H1 (cell line): ENCODE results near the gene FGF3. TPM values are rescaled to one million over a fixed set of nuclear protein-coding genes. Genes with fewer than 3 reads are reported as not detected.

Experiments used
- CBX5 ChIP-seq: fragments of 300-800, 300-1000 bp; sonication (generic); IDR thresholded peaks from 2 replicates; pipeline ENCODE4 v1.7.1; 2016; ENCODE audit warnings: antibody characterized with exemption, low read length, low read depth
- CEBPB ChIP-seq: IDR thresholded peaks from 2 replicates; pipeline ENCODE4 v1.6.1; 2012; ENCODE audit warnings: low read depth, low read length
- EGR1 ChIP-seq: IDR thresholded peaks from 2 replicates; pipeline ENCODE4 v1.6.1; 2011; ENCODE audit warnings: low read depth, low read length, borderline replicate concordance
- USF2 ChIP-seq: IDR thresholded peaks from 2 replicates; pipeline ENCODE4 v1.6.1; 2011; ENCODE audit warnings: low read length, improper control_type of control experiment
- polyA plus RNA-seq, 7 experiments: library from polyadenylated mRNA; depleted of rRNA in 3 of 7; stranded (reverse) in 5 of 7; unstranded in 2 of 7; fragments of >200 nt in 5 of 7; fragments of 200-250 nt in 2 of 7; gene quantifications; 1 replicate in 5 of 7; 2 replicates in 1 of 7; 4 replicates in 1 of 7; pipeline versions ENCODE4 v1.2.1 to v1.2.3, GENCODE V29; 2011 to 2013; ENCODE audit warnings: missing spikeins in 2 of 7, mixed read lengths in 2 of 7
- total RNA-seq: library from RNA; stranded (reverse); fragmentation: NEBNext Ultra II Directional; extraction: Animal tissue kit (Norgen Biotek cat#: 25700); gene quantifications from 2 replicates; pipeline ENCODE4 v1.2.1, GENCODE V29; 2021

The FGF3 gene
- total and polyA plus RNA-seq, 2 of the 8 experiments (the other 6 are each of a cell fraction or from before 2014, with no cell fraction given): not detected

GRCh38 chr11:69817265-69818230, 1.7 kb downstream of the FGF3 start (continued):
- no peak for TF ChIP-seq CBX5
- TF ChIP-seq EGR1: no peak
- no peak for TF ChIP-seq USF2
- no peak for TF ChIP-seq CEBPB
